Neural progenitor cell (in vitro differentiated cells): ENCODE measurements around the gene POLR2J. TPM values are rescaled to one million over a fixed set of nuclear protein-coding genes. Genes with fewer than 3 reads are reported as not detected.

Experiments used
- DNase-seq: peaks from one replicate; pipeline ENCODE4 v3.0.0-alpha.2; 2016; ENCODE audit warnings: low spot score
- H2AFZ ChIP-seq: fragments of 200-600 bp; sonication (generic); replicated peaks from 2 replicates; pipeline ENCODE4 v1.6.1; 2016; ENCODE audit warnings: antibody characterized with exemption
- H3F3A ChIP-seq: fragments of 200-600 bp; sonication (generic); 2 replicates; pipeline ENCODE4 v1.6.1; 2016; ENCODE audit warnings: antibody characterized with exemption, low read depth
- H3K27ac ChIP-seq: fragments of 200-600 bp; sonication (generic); 2 replicates; pipeline ENCODE4 v1.5.1; 2016; ENCODE audit warnings: mild to moderate bottlenecking
- H3K27me3 ChIP-seq: fragments of 200-600 bp; sonication (generic); 2 replicates; pipeline ENCODE4 v1.6.1; 2016; ENCODE audit warnings: mild to moderate bottlenecking, moderate library complexity
- H3K36me3 ChIP-seq: fragments of 200-600 bp; sonication (generic); 2 replicates; pipeline ENCODE4 v1.5.1; 2016
- H3K4me1 ChIP-seq: fragments of 200-600 bp; sonication (generic); 2 replicates; pipeline ENCODE4 v1.6.1; 2016; ENCODE audit warnings: mixed run types
- H3K4me2 ChIP-seq: fragments of 200-600 bp; sonication (generic); 2 replicates; pipeline ENCODE4 v1.6.1; 2016
- H3K4me3 ChIP-seq: fragments of 200-600 bp; sonication (generic); 2 replicates; pipeline ENCODE4 v1.5.1; 2016
- H3K79me2 ChIP-seq: fragments of 200-600 bp; sonication (generic); 2 replicates; pipeline ENCODE4 v1.6.1; 2016; ENCODE audit warnings: low read depth
- H3K9ac ChIP-seq: fragments of 200-600 bp; sonication (generic); 2 replicates; pipeline ENCODE4 v1.6.1; 2016
- H3K9me3 ChIP-seq: fragments of 200-600 bp; sonication (generic); 2 replicates; pipeline ENCODE4 v1.5.1; 2016; ENCODE audit warnings: low read depth
- H4K20me1 ChIP-seq: fragments of 200-600 bp; sonication (generic); 2 replicates; pipeline ENCODE4 v1.6.1; 2016; ENCODE audit warnings: low read depth
- H3K27ac Mint-ChIP-seq: 3 replicates; pipeline ENCODE4 v1.8.0; 2021; ENCODE audit warnings: mixed read lengths
- H3K27me3 Mint-ChIP-seq: 2 replicates; pipeline ENCODE4 v1.8.0; 2022; ENCODE audit warnings: low read depth, mild to moderate bottlenecking, inconsistent platforms, moderate library complexity, mixed read lengths; ENCODE audit not compliant: insufficient read depth
- H3K36me3 Mint-ChIP-seq: 3 replicates; pipeline ENCODE4 v1.8.0; 2021; ENCODE audit warnings: mixed read lengths
- H3K4me1 Mint-ChIP-seq: 3 replicates; pipeline ENCODE4 v1.8.0; 2021; ENCODE audit warnings: mixed read lengths
- H3K4me3 Mint-ChIP-seq: 3 replicates; pipeline ENCODE4 v1.8.0; 2021; ENCODE audit warnings: mild to moderate bottlenecking, moderate library complexity, mixed read lengths
- H3K9me3 Mint-ChIP-seq: 3 replicates; pipeline ENCODE4 v1.8.0; 2020; ENCODE audit warnings: mixed read lengths
- CTCF ChIP-seq: fragments of 200-600 bp; sonication (generic); IDR thresholded peaks from 2 replicates; pipeline ENCODE4 v1.5.1; 2017; ENCODE audit warnings: antibody characterized with exemption, mild to moderate bottlenecking
- EZH2 ChIP-seq: fragments of 200-600 bp; sonication (generic); IDR thresholded peaks from 2 replicates; pipeline ENCODE4 v1.6.1; 2017; ENCODE audit warnings: antibody characterized with exemption, mild to moderate bottlenecking, moderate library complexity
- EZH2phosphoT487 ChIP-seq: fragments of 200-600 bp; sonication (generic); IDR thresholded peaks from 2 replicates; pipeline ENCODE4 v1.6.1; 2017; ENCODE audit warnings: antibody characterized with exemption
- total RNA-seq: library from RNA; depleted of rRNA; stranded (reverse); fragments of >200 nt; gene quantifications from 2 replicates; pipeline ENCODE4 v1.2.3, GENCODE V29; 2015; ENCODE audit warnings: low replicate concordance

The POLR2J gene
- total RNA-seq, 1 donor from 2014 or later: 11.4 TPM

- DNase-seq: no peak
- Histone ChIP-seq H3K27ac (no peak overlapping the region), H3K4me2 (no peak overlapping the region), H3K9ac (no peak overlapping the region), H3K36me3 (no peaks in the 10 kb centered on the region), H2AFZ (no peak overlapping the region), H3K27me3 (no peaks in the 10 kb centered on the region), H3K79me2 (peaks cover 15% of the 10 kb centered on the region), H3F3A (no peaks in the 10 kb centered on the region), H3K9me3 (no peaks in the 10 kb centered on the region), H4K20me1 (peaks cover 5% of the 10 kb centered on the region), H3K4me1 (no peaks in the 10 kb centered on the region), H3K4me3 (no peak overlapping the region)
- Mint-ChIP-seq H3K4me1 (peaks cover 20% of the 10 kb centered on the region), H3K27ac (no peak overlapping the region), H3K27me3 (no peaks in the 10 kb centered on the region), H3K9me3 (no peaks in the 10 kb centered on the region), H3K4me3 (no peak overlapping the region), H3K36me3 (peaks cover 8% of the 10 kb centered on the region)
- TF ChIP-seq EZH2 (no peak), CTCF (no peak), EZH2phosphoT487 (no peak)
Measured at GRCh38 chr7:102467581-102468477, 10.9 kb downstream of the POLR2J start.

- Histone ChIP-seq H4K20me1 (peaks cover 5% of the 10 kb centered on the region), H3K4me1 (no peaks in the 10 kb centered on the region), H3K4me2 (peak overlapping the region; percentile 99), H3K27ac (no peak overlapping the region), H2AFZ (no peak overlapping the region), H3K4me3 (peak overlapping the region; percentile 99), H3K9ac (no peak overlapping the region), H3K36me3 (no peaks in the 10 kb centered on the region), H3K79me2 (peaks cover 23% of the 10 kb centered on the region), H3F3A (no peaks in the 10 kb centered on the region), H3K9me3 (no peaks in the 10 kb centered on the region), H3K27me3 (no peaks in the 10 kb centered on the region)
- Mint-ChIP-seq H3K4me1 (peaks cover 17% of the 10 kb centered on the region), H3K27me3 (peaks cover 6% of the 10 kb centered on the region), H3K36me3 (peaks cover 4% of the 10 kb centered on the region), H3K9me3 (no peaks in the 10 kb centered on the region), H3K27ac (no peak overlapping the region), H3K4me3 (peak overlapping the region; percentile 96)
- TF ChIP-seq EZH2 (no peak), EZH2phosphoT487 (no peak), CTCF (no peak)
- no peak for DNase-seq
Measured at GRCh38 chr7:102466097-102466496, 12.6 kb downstream of the POLR2J start.

- Histone ChIP-seq H3F3A (no peaks in the 10 kb centered on the region), H3K4me1 (no peaks in the 10 kb centered on the region), H2AFZ (peak within 1 kb of the TSS; percentile 100), H3K4me3 (peak within 1 kb of the TSS; percentile 99), H3K36me3 (no peaks in the 10 kb centered on the region), H3K79me2 (peaks cover 23% of the 10 kb centered on the region), H3K9ac (peak within 1 kb of the TSS; percentile 92), H4K20me1 (peaks cover 5% of the 10 kb centered on the region), H3K9me3 (no peaks in the 10 kb centered on the region), H3K4me2 (peak within 1 kb of the TSS; percentile 99), H3K27ac (no peak within 1 kb of the TSS), H3K27me3 (no peaks in the 10 kb centered on the region)
- no peak for TF ChIP-seq EZH2
- peak; percentile 33 for TF ChIP-seq CTCF
- peak within 1 kb of the TSS; percentile 88 for H3K27ac Mint-ChIP-seq
- H3K36me3 Mint-ChIP-seq: peaks cover 4% of the 10 kb centered on the region
- peaks cover 6% of the 10 kb centered on the region for H3K27me3 Mint-ChIP-seq
- H3K4me1 Mint-ChIP-seq: peaks cover 17% of the 10 kb centered on the region
- peak within 1 kb of the TSS; percentile 96 for H3K4me3 Mint-ChIP-seq
- DNase-seq: peak; percentile 96
- H3K9me3 Mint-ChIP-seq: no peaks in the 10 kb centered on the region
Measured at GRCh38 chr7:102464577-102465280, 14.0 kb downstream of the POLR2J start, which contains the start of the genes ALKBH4 and LRWD1. Gene ALKBH4 (minus strand): TSS chr7:102464863. CDS start chr7:102464836, 27 bp downstream. Gene LRWD1 (plus strand): TSS chr7:102464984. CDS start chr7:102465081, 97 bp downstream.
